Esophagus squamous epithelium (tissue), 5 donors: ENCODE results near the gene NECAB2. TPM values are rescaled to one million over a fixed set of nuclear protein-coding genes. Genes with fewer than 3 reads are reported as not detected.

Experiments
- DNase-seq: peaks from one replicate; lab custom pipeline; 2025; lab: John Stamatoyannopoulos, UW
- H3K27ac ChIP-seq, 4 donors: fragments of 200-600 bp; sonication (generic); one replicate each; pipeline ENCODE4 v1.5.1; 2016 to 2019; ENCODE audit warnings: mild to moderate bottlenecking in 1 of 4
- H3K27me3 ChIP-seq, 4 donors: fragments of 200-600 bp; sonication (generic); 1 replicate in 3 of 4; 2 replicates in 1 of 4; pipeline versions ENCODE4 v1.5.1 to v1.6.0; 2017 to 2021; ENCODE audit warnings: antibody characterized with exemption in 1 of 4
- H3K36me3 ChIP-seq, 3 donors: fragments of 200-600 bp; sonication (generic); one replicate each; pipeline ENCODE4 v1.5.1; 2016 to 2019
- H3K4me1 ChIP-seq, 3 donors: fragments of 200-600 bp; sonication (generic); one replicate each; pipeline ENCODE4 v1.5.1; 2017 to 2019
- H3K4me3 ChIP-seq, 4 donors: fragments of 200-600 bp; sonication (generic); 1 replicate in 3 of 4; 2 replicates in 1 of 4; pipeline ENCODE4 v1.5.1; 2016 to 2019; ENCODE audit warnings: mild to moderate bottlenecking in 2 of 4, moderate library complexity in 1 of 4
- H3K9me3 ChIP-seq, 3 donors: fragments of 200-600 bp; sonication (generic); one replicate each; pipeline ENCODE4 v1.5.1; 2016 to 2019
- CTCF ChIP-seq, 6 experiments: fragments of 450-650 bp in 4 of 6; fragments of 200-600 bp in 2 of 6; sonication (generic) in 2 of 6; IDR thresholded peaks; one replicate each; pipeline ENCODE4 v1.5.1; 2016 to 2019; ENCODE audit warnings: antibody characterized with exemption in 6 of 6, mild to moderate bottlenecking in 4 of 6, moderate library complexity in 4 of 6
- POLR2A ChIP-seq, 4 donors: fragments of 450-650 bp; IDR thresholded peaks; one replicate each; pipeline ENCODE4 v1.6.1; 2017; ENCODE audit warnings: antibody characterized with exemption in 4 of 4, mild to moderate bottlenecking in 4 of 4, moderate library complexity in 3 of 4
- WGBS, 2 donors: methylation state at CpG; one replicate each; pipeline ENCODE4 v1.1.5; 2018; 5-methylcytosine and 5-hydroxymethylcytosine counted together
- intact Hi-C: fragments of 100-400 bp; cut with DNase I; formaldehyde crosslinking; loops from one replicate; pipeline ENCODE4 v1.15.0; 2022
- total RNA-seq, 4 donors: library from RNA; depleted of rRNA; stranded (reverse); fragments of >200 nt; gene quantifications; one replicate each; pipeline ENCODE4 v1.1.0, GENCODE V29; 2016
- donor health status: DM: yes; HTN: yes; CAD: no.

Gene NECAB2
- total RNA-seq, 4 donors from 2014 or later, result not detected

- TF ChIP-seq CTCF (IDR thresholded peaks at IDR 0.05) (no peak), POLR2A (IDR thresholded peaks at IDR 0.05) (no peak)
- H3K9me3 ChIP-seq, result no peaks in the 10 kb centered on the region
- intact Hi-C loops, result no loop called here
- DNase-seq, result no peak
- H3K4me3 ChIP-seq, result no peak overlapping the region
- H3K27ac ChIP-seq, result no peak overlapping the region
- WGBS, 2 donors, result 83 to 87% methylated on average over 15 to 25 of the region's 25 CpGs
- H3K36me3 ChIP-seq, result no peaks in the 10 kb centered on the region
- peaks cover 0 to 17% (median 13%) of the 10 kb centered on the region in 3 donors for H3K4me1 ChIP-seq
- H3K27me3 ChIP-seq, result peaks cover 0 to 22% (median 0%) of the 10 kb centered on the region in 4 donors
These were observed 34.9 kb upstream of the NECAB2 start for GRCh38 chr16:83932955-83933673.

GRCh38 chr16:83933885-83934683, 34.0 kb upstream of the NECAB2 start:
- peaks cover 0 to 17% (median 13%) of the 10 kb centered on the region in 3 donors for H3K4me1 ChIP-seq
- no peak overlapping the region for H3K27ac ChIP-seq
- no peaks in the 10 kb centered on the region for H3K36me3 ChIP-seq
- intact Hi-C loops, result no loop called here
- H3K4me3 ChIP-seq, result no peak overlapping the region
- DNase-seq, result no peak
- H3K27me3 ChIP-seq, result peaks cover 0 to 22% (median 0%) of the 10 kb centered on the region in 4 donors
- H3K9me3 ChIP-seq, result no peaks in the 10 kb centered on the region
- TF ChIP-seq POLR2A (IDR thresholded peaks at IDR 0.05), result no peak
- no peak for TF ChIP-seq CTCF (IDR thresholded peaks at IDR 0.05)
- WGBS, 2 donors, result 59 to 63% methylated on average over 26 to 28 of the region's 28 CpGs

- 39 to 69% methylated on average over 2 to 4 of the region's 12 CpGs for WGBS, 2 donors
- Histone ChIP-seq H3K4me1 (peaks cover 0 to 17% (median 13%) of the 10 kb centered on the region in 3 donors), H3K27me3 (peaks cover 0 to 22% (median 0%) of the 10 kb centered on the region in 4 donors), H3K9me3 (no peaks in the 10 kb centered on the region), H3K4me3 (no peak overlapping the region), H3K27ac (no peak overlapping the region), H3K36me3 (no peaks in the 10 kb centered on the region)
- no peak for DNase-seq
- intact Hi-C loops, result no loop called here
- no peak for TF ChIP-seq POLR2A (IDR thresholded peaks at IDR 0.05)
- no peak for TF ChIP-seq CTCF (IDR thresholded peaks at IDR 0.05)
These were observed 33.4 kb upstream of the NECAB2 start for GRCh38 chr16:83934684-83934977.

GRCh38 chr16:83935005-83935857, 32.8 kb upstream of the NECAB2 start:
- Histone ChIP-seq H3K36me3 (no peaks in the 10 kb centered on the region), H3K9me3 (no peaks in the 10 kb centered on the region), H3K27ac (no peak overlapping the region), H3K27me3 (peaks cover 0 to 22% (median 0%) of the 10 kb centered on the region in 4 donors), H3K4me3 (peak overlapping the region in 1 of 4 donors; percentile 28), H3K4me1 (peaks cover 0 to 17% (median 13%) of the 10 kb centered on the region in 3 donors)
- intact Hi-C loops, result no loop called here
- WGBS, 2 donors, result 65 to 86% methylated on average over 16 to 27 of the region's 30 CpGs
- TF ChIP-seq POLR2A (IDR thresholded peaks at IDR 0.05) (no peak), CTCF (IDR thresholded peaks at IDR 0.05) (no peak)
- DNase-seq, result no peak
